HS-27A (cell line): ENCODE measurements around the gene CRNN.

Source experiments
- DNase-seq: peaks from one replicate; pipeline ENCODE4 v3.0.0-alpha.2; 2012; ENCODE audit warnings: low read depth, missing footprints

The CRNN gene

GRCh38 chr1:152413909-152414308 lies at the start of gene CRNN:
Gene CRNN (minus strand): TSS chr1:152414263. CDS start chr1:152412233, 2,030 bp downstream.
- DNase-seq: no peak

GRCh38 chr1:152462636-152463035 lies 48.6 kb upstream of the CRNN start:
- no peak for DNase-seq

- DNase-seq: no peak
These were observed 47.5 kb upstream of the CRNN start for GRCh38 chr1:152461544-152461943.

DNA sequence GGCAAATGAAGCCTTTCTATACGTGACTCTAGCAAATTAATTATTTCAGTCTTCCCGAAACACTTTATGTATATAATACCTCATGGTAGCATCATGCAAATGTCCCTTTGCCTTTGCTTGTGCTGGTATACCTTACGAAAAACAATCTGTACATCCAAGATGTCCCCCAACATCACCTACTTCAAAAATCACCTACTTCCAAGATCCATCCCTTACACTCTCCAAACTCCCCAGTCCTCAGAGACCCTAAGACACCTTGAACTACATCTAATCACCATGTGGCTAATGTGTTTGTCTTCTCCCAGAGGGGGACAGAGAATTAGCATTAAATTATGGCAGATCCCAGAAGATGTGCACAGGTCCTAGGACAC lies 46.5 kb upstream of the CRNN start:
- no peak for DNase-seq

GRCh38 chr1:152459596-152460528 lies 45.8 kb upstream of the CRNN start:
- DNase-seq: no peak

- DNase-seq: peak; percentile 65
These were observed 44.5 kb upstream of the CRNN start for GRCh38 chr1:152458384-152459185.

DNA sequence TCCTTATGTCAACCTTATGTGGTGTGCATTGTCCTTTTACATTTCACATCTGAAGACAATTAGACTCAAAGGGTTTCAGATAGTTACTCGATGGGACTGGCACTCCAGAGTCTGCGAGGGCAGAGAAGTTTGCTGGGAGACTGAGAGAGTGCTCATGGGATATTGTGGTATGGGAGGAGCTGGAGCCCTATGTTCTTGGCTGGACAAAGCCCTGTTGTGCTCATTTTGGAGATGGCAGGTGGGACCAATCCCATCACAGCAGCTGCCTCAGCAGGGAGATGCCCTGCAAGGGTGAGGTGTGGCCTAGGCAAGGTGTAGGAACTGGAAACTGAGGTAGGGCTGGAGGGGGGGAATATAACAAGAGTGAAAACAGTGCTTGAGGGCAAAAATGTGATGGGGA lies 43.5 kb upstream of the CRNN start:
- DNase-seq: no peak

- no peak for DNase-seq
These were observed 43.0 kb upstream of the CRNN start for GRCh38 chr1:152457071-152457470.

DNA sequence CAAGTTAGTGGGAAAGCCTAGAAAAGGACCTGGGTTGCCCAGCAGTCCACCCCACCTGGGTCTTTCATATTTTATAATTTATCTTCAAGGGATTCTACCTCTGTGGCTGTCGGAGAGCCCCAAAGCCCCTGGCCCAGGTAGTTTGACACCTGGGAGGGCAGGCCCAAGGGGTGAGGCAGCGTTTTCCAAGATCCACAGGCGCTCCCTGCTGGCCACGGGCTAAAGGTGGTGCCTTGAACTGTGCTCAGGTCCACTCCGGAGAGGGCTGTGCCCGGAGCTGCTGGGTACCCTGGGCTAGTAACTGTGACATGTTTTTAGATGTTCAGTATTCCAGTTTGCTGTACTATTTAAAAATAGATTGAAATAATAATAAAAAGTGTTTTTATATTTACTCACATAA lies 37.2 kb upstream of the CRNN start:
- DNase-seq: no peak

- no peak for DNase-seq
These were observed 35.6 kb upstream of the CRNN start for GRCh38 chr1:152449661-152450060.

DNA sequence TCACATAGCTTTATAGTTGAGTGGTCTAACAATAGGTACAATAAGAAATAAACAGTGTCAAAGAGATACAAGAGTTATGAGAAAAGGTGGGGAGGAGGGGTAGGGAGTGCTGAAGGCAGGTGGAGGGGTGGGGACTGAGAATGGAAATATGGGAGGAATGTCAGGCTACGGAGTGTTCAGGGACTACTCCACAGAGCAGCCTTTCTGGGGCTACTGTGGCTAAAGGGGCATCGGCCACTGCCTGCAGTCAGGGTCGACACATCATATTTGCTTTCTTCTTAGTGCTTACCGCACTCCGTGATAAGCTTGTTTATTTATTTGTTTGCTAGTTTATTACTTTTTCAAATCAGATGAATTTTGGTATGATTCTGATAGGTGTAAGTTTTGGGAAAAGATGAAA lies 34.4 kb upstream of the CRNN start:
- DNase-seq: no peak

- DNase-seq: no peak
These were observed 34.0 kb upstream of the CRNN start for GRCh38 chr1:152448095-152448494.

DNA sequence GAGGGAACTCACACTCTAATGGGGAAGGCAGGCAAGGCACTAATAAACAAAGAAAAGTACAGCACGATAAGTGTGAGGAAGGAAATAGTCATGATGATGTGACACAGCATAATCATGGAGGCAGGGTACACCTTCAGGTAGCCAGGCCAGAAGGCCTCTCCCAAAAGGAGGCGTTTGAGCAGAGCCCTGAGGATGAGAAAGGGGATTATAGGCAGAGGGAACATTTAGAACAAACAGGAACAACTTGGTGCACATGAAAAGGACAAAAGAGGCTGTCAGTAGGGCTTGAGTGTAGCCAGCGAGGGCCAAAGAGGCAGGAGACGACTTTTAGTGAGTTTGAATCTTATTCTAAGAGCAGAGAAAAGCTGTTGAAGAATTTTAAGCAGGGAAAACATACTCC lies 33.4 kb upstream of the CRNN start:
- DNase-seq: no peak

- DNase-seq: no peak
These were observed 30.0 kb upstream of the CRNN start for GRCh38 chr1:152444045-152444444.

DNA sequence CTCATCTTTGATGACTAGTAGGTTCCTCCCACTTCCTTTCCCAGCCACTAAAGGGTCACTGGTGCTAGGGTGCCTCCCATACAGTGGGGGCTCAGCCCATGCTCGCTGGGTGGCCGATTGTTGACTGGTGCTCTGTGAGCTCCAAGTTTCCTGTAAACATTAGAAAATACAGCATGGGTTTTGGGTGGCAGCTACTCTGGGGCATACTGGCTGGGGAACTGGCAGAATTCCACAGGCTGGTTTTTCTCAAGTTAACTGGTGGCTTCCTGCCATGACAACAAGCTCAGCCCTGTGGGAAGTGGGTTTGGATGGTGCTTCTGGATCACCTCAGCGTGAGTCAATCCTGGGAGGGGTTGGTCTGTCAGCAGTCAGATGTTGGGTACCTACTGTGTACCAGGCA lies 28.7 kb upstream of the CRNN start:
- DNase-seq: peak; percentile 76

DNA sequence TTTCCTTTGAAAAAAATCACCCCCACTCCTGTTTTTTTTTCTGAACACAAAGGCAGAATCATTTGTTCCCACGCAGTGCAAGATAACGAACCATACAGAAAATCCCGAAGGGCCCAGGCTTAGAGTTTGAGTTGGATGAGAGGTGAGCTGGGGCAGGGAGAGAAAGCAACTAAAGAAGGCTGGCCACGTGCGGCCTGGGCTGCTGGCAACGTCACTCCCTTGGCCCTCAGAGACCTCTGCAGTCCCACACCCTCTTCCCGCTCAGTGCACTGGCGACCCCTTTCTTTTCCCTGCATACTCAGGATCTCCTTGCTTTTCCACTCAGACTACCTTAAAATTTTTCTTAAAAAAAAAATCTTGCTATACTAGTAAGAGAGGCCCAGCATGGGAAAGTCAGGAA lies 28.2 kb upstream of the CRNN start:
- DNase-seq: no peak

DNA sequence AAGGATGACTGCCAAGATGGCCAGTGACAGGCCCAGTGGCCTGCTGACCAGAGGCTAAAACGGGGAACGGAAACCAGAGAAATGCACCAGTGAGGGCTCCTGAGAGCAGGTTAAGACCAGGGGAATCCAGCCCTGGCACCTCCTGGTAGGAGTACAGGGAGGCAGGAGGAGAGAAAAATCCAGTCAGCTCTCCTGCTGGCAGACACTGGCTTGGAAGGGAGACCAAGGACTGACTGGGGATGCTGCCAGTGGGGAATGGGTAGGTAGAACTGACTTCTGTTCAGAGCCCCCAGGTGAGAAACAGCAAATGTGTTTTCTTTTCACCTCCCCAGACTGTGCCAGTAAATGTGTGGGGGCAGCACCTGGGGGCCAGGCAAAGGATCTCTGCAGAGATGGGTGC lies 27.7 kb upstream of the CRNN start:
- DNase-seq: no peak

- peak; percentile 62 for DNase-seq
These were observed 26.8 kb upstream of the CRNN start for GRCh38 chr1:152440635-152441471.

GRCh38 chr1:152436593-152437496 lies 22.8 kb upstream of the CRNN start:
- peak; percentile 62 for DNase-seq

- DNase-seq: no peak
These were observed 13.4 kb upstream of the CRNN start for GRCh38 chr1:152427458-152427857.

DNA sequence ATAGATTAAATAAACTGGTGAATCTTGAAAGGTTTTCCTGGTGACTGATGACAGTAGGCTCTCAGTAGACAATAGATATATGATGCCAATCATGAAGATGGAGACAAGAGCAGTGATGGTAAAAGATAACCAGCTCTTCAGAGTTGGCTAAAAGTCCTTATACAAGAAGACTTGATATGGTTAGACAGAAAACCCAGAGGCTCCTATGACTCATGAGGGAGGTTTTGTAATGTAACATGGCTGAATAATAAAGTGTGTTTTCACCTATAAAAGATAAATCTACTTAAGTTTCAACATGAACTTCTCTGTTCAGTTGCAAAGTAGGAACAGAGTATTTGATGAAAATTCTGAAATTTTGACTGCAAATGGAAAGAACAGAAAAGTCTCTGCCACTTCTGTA lies 12.7 kb upstream of the CRNN start:
- no peak for DNase-seq
